Measurements from ENCODE around the gene TMEM8B.

Gene TMEM8B

GRCh38 chr9:35852267-35852815 lies 23.3 kb downstream of the TMEM8B start:
- no peak for TF ChIP-seq EZH2phosphoT487 (IDR thresholded peaks at IDR 0.05; ENCODE audit: borderline replicate concordance, low read length)
- TF ChIP-seq CTCF (IDR thresholded peaks at IDR 0.05; ENCODE audit: low read depth, low read length, poor library complexity, severe bottlenecking): no peak
- no peaks in the 10 kb centered on the region for H3K36me3 ChIP-seq (ENCODE audit: control insufficient read depth, low read length)
- no peaks in the 10 kb centered on the region for H4K20me1 ChIP-seq (ENCODE audit: control insufficient read depth, insufficient read depth, low read depth, low read length)
- no peak overlapping the region for H3K4me2 ChIP-seq (ENCODE audit: low read length)
- no peak overlapping the region for H3K27ac ChIP-seq (ENCODE audit: low read depth, low read length)
- peaks cover 9% of the 10 kb centered on the region for H3K4me1 ChIP-seq (ENCODE audit: control insufficient read depth, low read length)
- no peaks in the 10 kb centered on the region for H3K9me2 ChIP-seq (replicated peaks; ENCODE audit: control insufficient read depth, low read length)
- H3K9me3 ChIP-seq (ENCODE audit: control insufficient read depth, insufficient read depth, low read length): no peaks in the 10 kb centered on the region
- peaks cover 9% of the 10 kb centered on the region; the same call in 1 of the 2 replicates for H3K27me3 ChIP-seq (ENCODE audit: control insufficient read depth, low read length)
- no peaks in the 10 kb centered on the region for H3F3A ChIP-seq (ENCODE audit: control insufficient read depth, insufficient read depth)
- no peak overlapping the region for H3K4me3 ChIP-seq (ENCODE audit: low read length)
- H3K79me2 ChIP-seq (ENCODE audit: control insufficient read depth, low read length): no peaks in the 10 kb centered on the region

- Histone ChIP-seq H3K27ac (ENCODE audit: low read depth, low read length) (no peak overlapping the region), H3F3A (ENCODE audit: control insufficient read depth, insufficient read depth) (no peaks in the 10 kb centered on the region), H3K36me3 (ENCODE audit: control insufficient read depth, low read length) (no peaks in the 10 kb centered on the region), H3K9me3 (ENCODE audit: control insufficient read depth, insufficient read depth, low read length) (no peaks in the 10 kb centered on the region), H3K4me1 (ENCODE audit: control insufficient read depth, low read length) (peaks cover 3% of the 10 kb centered on the region), H4K20me1 (ENCODE audit: control insufficient read depth, insufficient read depth, low read depth, low read length) (no peaks in the 10 kb centered on the region), H3K27me3 (ENCODE audit: control insufficient read depth, low read length) (peaks cover 9% of the 10 kb centered on the region; the same call in 1 of the 2 replicates), H3K79me2 (ENCODE audit: control insufficient read depth, low read length) (no peaks in the 10 kb centered on the region), H3K4me3 (ENCODE audit: low read length) (no peak overlapping the region), H3K9me2 (replicated peaks; ENCODE audit: control insufficient read depth, low read length) (no peaks in the 10 kb centered on the region), H3K4me2 (ENCODE audit: low read length) (no peak overlapping the region)
- TF ChIP-seq EZH2phosphoT487 (IDR thresholded peaks at IDR 0.05; ENCODE audit: borderline replicate concordance, low read length) (no peak), CTCF (IDR thresholded peaks at IDR 0.05; ENCODE audit: low read depth, low read length, poor library complexity, severe bottlenecking) (no peak)
Observed at GRCh38 chr9:35852876-35853865, 24.1 kb downstream of the TMEM8B start.

- Histone ChIP-seq H3K36me3 (ENCODE audit: control insufficient read depth, low read length) (no peaks in the 10 kb centered on the region), H3K4me2 (ENCODE audit: low read length) (no peak overlapping the region), H3K27me3 (ENCODE audit: control insufficient read depth, low read length) (peaks cover 9% of the 10 kb centered on the region; the same call in 1 of the 2 replicates), H3K9me3 (ENCODE audit: control insufficient read depth, insufficient read depth, low read length) (no peaks in the 10 kb centered on the region), H3F3A (ENCODE audit: control insufficient read depth, insufficient read depth) (no peaks in the 10 kb centered on the region), H3K79me2 (ENCODE audit: control insufficient read depth, low read length) (no peaks in the 10 kb centered on the region), H3K9me2 (replicated peaks; ENCODE audit: control insufficient read depth, low read length) (no peaks in the 10 kb centered on the region), H4K20me1 (ENCODE audit: control insufficient read depth, insufficient read depth, low read depth, low read length) (no peaks in the 10 kb centered on the region), H3K4me3 (ENCODE audit: low read length) (no peak overlapping the region), H3K4me1 (ENCODE audit: control insufficient read depth, low read length) (no peaks in the 10 kb centered on the region), H3K27ac (ENCODE audit: low read depth, low read length) (no peak overlapping the region)
- TF ChIP-seq CTCF (IDR thresholded peaks at IDR 0.05; ENCODE audit: low read depth, low read length, poor library complexity, severe bottlenecking): no peak
- TF ChIP-seq EZH2phosphoT487 (IDR thresholded peaks at IDR 0.05; ENCODE audit: borderline replicate concordance, low read length): no peak
Observed at GRCh38 chr9:35854091-35854762, 25.2 kb downstream of the TMEM8B start.

All from DOHH2 (cell line).